Liver (tissue), 9 donors: ENCODE data around the gene OTX2. TPM values are rescaled to one million over a fixed set of nuclear protein-coding genes. Genes with fewer than 3 reads are reported as not detected.

ENCODE experiments used
- DNase-seq: peaks from one replicate; pipeline ENCODE4 v3.0.0-alpha.2; 2017; ENCODE audit warnings: low spot score
- H3K27ac ChIP-seq, 2 donors: one replicate each; pipeline ENCODE4 v1.7.0; 2013; ENCODE audit warnings: inconsistent platforms in 2 of 2, low read length in 2 of 2, control low read depth in 1 of 2, low read depth in 1 of 2, mild to moderate bottlenecking in 1 of 2
- H3K27me3 ChIP-seq, 4 donors: one replicate each; pipeline versions ENCODE4 v1.6.1 to v1.7.0; 2013; ENCODE audit warnings: low read length in 3 of 4, inconsistent platforms in 1 of 4, mild to moderate bottlenecking in 1 of 4, moderate library complexity in 1 of 4; ENCODE audit not compliant: control insufficient read depth in 4 of 4, insufficient read depth in 4 of 4
- H3K36me3 ChIP-seq, 4 donors: one replicate each; pipeline versions ENCODE4 v1.6.1 to v1.7.0; 2013; ENCODE audit warnings: low read length in 3 of 4, mild to moderate bottlenecking in 3 of 4, low read depth in 1 of 4, moderate library complexity in 1 of 4; ENCODE audit not compliant: control insufficient read depth in 4 of 4, insufficient read depth in 3 of 4
- H3K4me1 ChIP-seq, 4 donors: one replicate each; pipeline versions ENCODE4 v1.6.1 to v1.7.0; 2013; ENCODE audit warnings: low read length in 3 of 4, mild to moderate bottlenecking in 3 of 4, moderate library complexity in 1 of 4; ENCODE audit not compliant: control insufficient read depth in 4 of 4, insufficient read depth in 4 of 4
- H3K4me3 ChIP-seq, 3 donors: one replicate each; pipeline versions ENCODE4 v1.6.1 to v1.7.0; 2013; ENCODE audit warnings: low read length in 3 of 3, control low read depth in 1 of 3, low read depth in 1 of 3, mild to moderate bottlenecking in 1 of 3
- H3K9ac ChIP-seq, 2 donors: one replicate each; pipeline ENCODE4 v1.7.0; 2013; ENCODE audit warnings: low read length in 2 of 2, mild to moderate bottlenecking in 2 of 2, moderate library complexity in 2 of 2, control low read depth in 1 of 2, low read depth in 1 of 2
- H3K9me3 ChIP-seq, 4 donors: one replicate each; pipeline versions ENCODE4 v1.6.1 to v1.7.0; 2013; ENCODE audit warnings: low read length in 3 of 4; ENCODE audit not compliant: control insufficient read depth in 4 of 4
- ATF3 ChIP-seq: IDR thresholded peaks from 2 replicates; pipeline ENCODE4 v1.6.1; 2016; ENCODE audit warnings: antibody characterized with exemption
- CTCF ChIP-seq: fragments of 150-350 bp; IDR thresholded peaks from 2 replicates; pipeline ENCODE4 v1.5.1; 2017; ENCODE audit warnings: improper control_type of control experiment, low read depth, low read length; ENCODE audit not compliant: missing input control
- EGR1 ChIP-seq, 2 donors: IDR thresholded peaks; 2 replicates each; pipeline ENCODE4 v1.6.1; 2016 to 2018; ENCODE audit warnings: antibody characterized with exemption in 2 of 2, low read depth in 2 of 2
- FOXA1 ChIP-seq: IDR thresholded peaks from 2 replicates; pipeline ENCODE4 v1.6.1; 2016; ENCODE audit warnings: antibody characterized with exemption
- FOXA2 ChIP-seq: IDR thresholded peaks from 2 replicates; pipeline ENCODE4 v1.6.1; 2016; ENCODE audit warnings: antibody characterized with exemption
- GABPA ChIP-seq, 2 donors: IDR thresholded peaks in 1 of 2; conservative IDR thresholded peaks in 1 of 2; 2 replicates each; pipeline ENCODE4 v1.6.1; 2016; ENCODE audit warnings: antibody characterized with exemption in 2 of 2, mild to moderate bottlenecking in 1 of 2, moderate library complexity in 1 of 2
- HNF4A ChIP-seq, 2 donors: conservative IDR thresholded peaks; 2 replicates each; pipeline ENCODE4 v1.6.1; 2016; ENCODE audit warnings: antibody characterized with exemption in 2 of 2, mild to moderate bottlenecking in 2 of 2
- HNF4G ChIP-seq: IDR thresholded peaks from 2 replicates; pipeline ENCODE4 v1.6.1; 2016; ENCODE audit warnings: antibody characterized with exemption
- JUND ChIP-seq, 2 donors: IDR thresholded peaks; 2 replicates each; pipeline ENCODE4 v1.6.1; 2016; ENCODE audit warnings: antibody characterized with exemption in 2 of 2
- MAX ChIP-seq: IDR thresholded peaks from 2 replicates; pipeline ENCODE4 v1.6.1; 2016; ENCODE audit warnings: antibody characterized with exemption
- NR2F2 ChIP-seq: IDR thresholded peaks from 2 replicates; pipeline ENCODE4 v1.6.1; 2016; ENCODE audit warnings: antibody characterized with exemption
- RAD21 ChIP-seq, 2 donors: IDR thresholded peaks; 2 replicates each; pipeline ENCODE4 v1.6.1; 2016; ENCODE audit warnings: antibody characterized with exemption in 2 of 2, mild to moderate bottlenecking in 2 of 2
- REST ChIP-seq: IDR thresholded peaks from 2 replicates; pipeline ENCODE4 v1.6.1; 2016; ENCODE audit warnings: antibody characterized with exemption, mild to moderate bottlenecking
- RXRA ChIP-seq, 2 donors: IDR thresholded peaks; 2 replicates each; pipeline ENCODE4 v1.6.1; 2017 to 2018; ENCODE audit warnings: antibody characterized with exemption in 2 of 2, mild to moderate bottlenecking in 1 of 2
- SP1 ChIP-seq: IDR thresholded peaks from 2 replicates; pipeline ENCODE4 v1.6.1; 2018; ENCODE audit warnings: antibody characterized with exemption, mild to moderate bottlenecking
- TAF1 ChIP-seq: conservative IDR thresholded peaks from 2 replicates; pipeline ENCODE4 v1.6.1; 2016; ENCODE audit warnings: antibody characterized with exemption, mild to moderate bottlenecking
- YY1 ChIP-seq: IDR thresholded peaks from 2 replicates; pipeline ENCODE4 v1.6.1; 2016; ENCODE audit warnings: antibody characterized with exemption, mild to moderate bottlenecking
- ZBTB33 ChIP-seq: IDR thresholded peaks from 2 replicates; pipeline ENCODE4 v1.6.1; 2016; ENCODE audit warnings: antibody characterized with exemption
- WGBS: extraction: QIAGEN DNeasy Blood & Tissue Kit; methylation state at CpG from one replicate; pipeline ENCODE4 v1.1.7; 2013; 5-methylcytosine and 5-hydroxymethylcytosine counted together
- polyA plus RNA-seq, 2 donors: library from polyadenylated mRNA; stranded (reverse) in 1 of 2; unstranded in 1 of 2; fragments of 200-250 nt in 1 of 2; fragments of >200 nt in 1 of 2; fragmentation: Nextera tagmentation in 1 of 2; extraction: Ambion mirVana in 1 of 2; gene quantifications; one replicate each; pipeline versions ENCODE4 v1.2.1 to v1.2.3, GENCODE V29; 2013 to 2015
- total RNA-seq, 2 donors: library from RNA; depleted of rRNA; stranded (reverse); fragments of >200 nt; gene quantifications; one replicate each; pipeline ENCODE4 v1.2.3, GENCODE V29; 2014
- donor health status: healthy.
- donor health status: healthy.
- donor health status: healthy.
- donor health status: healthy.
- donor health status: healthy.

Gene OTX2
- total and polyA plus RNA-seq, 4 donors = not detected

GRCh38 chr14:56754921-56755320 is 55.4 kb downstream of the OTX2 start:
- no peak overlapping the region for H3K27ac ChIP-seq
- 67% methylated on average over 3 of the region's 3 CpGs for WGBS
- no peaks in the 10 kb centered on the region for H3K36me3 ChIP-seq
- no peak overlapping the region for H3K9ac ChIP-seq
- DNase-seq = no peak
- no peak overlapping the region for H3K4me3 ChIP-seq
- TF ChIP-seq YY1 (no peak), RXRA (IDR thresholded peaks at IDR 0.05) (no peak), ZBTB33 (no peak), HNF4G (no peak), HNF4A (conservative IDR thresholded peaks at IDR 0.05) (no peak), RAD21 (IDR thresholded peaks at IDR 0.05) (no peak), SP1 (no peak), ATF3 (no peak), JUND (IDR thresholded peaks at IDR 0.05) (no peak)
- peaks cover 0 to 2% (median 0%) of the 10 kb centered on the region in 4 donors for H3K27me3 ChIP-seq
- no peaks in the 10 kb centered on the region for H3K4me1 ChIP-seq
- H3K9me3 ChIP-seq = no peaks in the 10 kb centered on the region

- Histone ChIP-seq H3K9me3 (no peaks in the 10 kb centered on the region), H3K4me1 (no peaks in the 10 kb centered on the region), H3K4me3 (no peak overlapping the region), H3K27ac (no peak overlapping the region), H3K9ac (no peak overlapping the region), H3K36me3 (no peaks in the 10 kb centered on the region), H3K27me3 (peaks cover 0 to 2% (median 0%) of the 10 kb centered on the region in 4 donors)
- no peak for DNase-seq
- TF ChIP-seq TAF1 = no peak
- TF ChIP-seq HNF4A (conservative IDR thresholded peaks at IDR 0.05) = no peak
- no peak for TF ChIP-seq ATF3
- TF ChIP-seq YY1 = no peak
- TF ChIP-seq JUND (IDR thresholded peaks at IDR 0.05) = no peak
- no peak for TF ChIP-seq FOXA1
- TF ChIP-seq MAX = no peak
- no peak for TF ChIP-seq EGR1 (IDR thresholded peaks at IDR 0.05; ENCODE audit: low read depth in 2 of 2)
- no peak for TF ChIP-seq ZBTB33
- no peak for TF ChIP-seq NR2F2
- no peak for TF ChIP-seq REST
- TF ChIP-seq HNF4G = no peak
- no peak for TF ChIP-seq SP1
- no peak for TF ChIP-seq RAD21 (IDR thresholded peaks at IDR 0.05)
- TF ChIP-seq FOXA2 = no peak
- TF ChIP-seq RXRA (IDR thresholded peaks at IDR 0.05) = no peak
- no peak for TF ChIP-seq GABPA (IDR thresholded peaks at IDR 0.05 in 1 of 2, conservative IDR thresholded peaks at IDR 0.05 in 1 of 2)
- no peak for TF ChIP-seq CTCF
- WGBS = 79% methylated on average over 3 of the region's 3 CpGs
Observed at GRCh38 chr14:56753396-56753795, 56.9 kb downstream of the OTX2 start.
